Uterus (tissue), 4 donors: Measurements from ENCODE around the gene ADO. TPM values are rescaled to one million over a fixed set of nuclear protein-coding genes. Genes with fewer than 3 reads are reported as not detected.

ENCODE experiments used
- DNase-seq, 2 donors: peaks; one replicate each; pipeline ENCODE4 v3.0.0-alpha.2; 2019 to 2020
- H3K27ac ChIP-seq, 2 donors: fragments of 200-600 bp; sonication (generic); 1 replicate in 1 of 2; 2 replicates in 1 of 2; pipeline ENCODE4 v1.5.1; 2016 to 2018
- H3K27me3 ChIP-seq, 2 donors: fragments of 200-600 bp; sonication (generic); one replicate each; pipeline ENCODE4 v1.5.1; 2018 to 2019; ENCODE audit warnings: control low read depth in 1 of 2
- H3K36me3 ChIP-seq, 2 donors: fragments of 200-600 bp; sonication (generic); one replicate each; pipeline ENCODE4 v1.5.1; 2019; ENCODE audit warnings: control low read depth in 1 of 2
- H3K4me1 ChIP-seq, 2 donors: fragments of 200-600 bp; sonication (generic); one replicate each; pipeline ENCODE4 v1.5.1; 2018 to 2019; ENCODE audit warnings: control low read depth in 1 of 2
- H3K4me3 ChIP-seq, 2 donors: fragments of 200-600 bp; sonication (generic); 1 replicate in 1 of 2; 2 replicates in 1 of 2; pipeline ENCODE4 v1.5.1; 2018 to 2019; ENCODE audit warnings: mild to moderate bottlenecking in 1 of 2
- H3K9me3 ChIP-seq, 2 donors: fragments of 200-600 bp; sonication (generic); one replicate each; pipeline ENCODE4 v1.5.1; 2019; ENCODE audit warnings: control low read depth in 1 of 2
- CTCF ChIP-seq, 4 experiments: fragments of 200-600 bp in 2 of 4; fragments of 450-650 bp in 2 of 4; sonication (generic) in 2 of 4; IDR thresholded peaks; one replicate each; pipeline ENCODE4 v1.5.1; 2016 to 2019; ENCODE audit warnings: antibody characterized with exemption in 4 of 4, mild to moderate bottlenecking in 2 of 4, moderate library complexity in 1 of 4
- POLR2A ChIP-seq, 2 donors: fragments of 450-650 bp; IDR thresholded peaks; one replicate each; pipeline ENCODE4 v1.6.1; 2016; ENCODE audit warnings: antibody characterized with exemption in 2 of 2, mild to moderate bottlenecking in 1 of 2, moderate library complexity in 1 of 2
- intact Hi-C: fragments of 100-400 bp; cut with DNase I; formaldehyde crosslinking; loops from one replicate; pipeline ENCODE4 v1.15.1; 2023; ENCODE audit warnings: low total_unique reads
- total RNA-seq, 4 donors: library from RNA; depleted of rRNA in 3 of 4; stranded (reverse); fragments of >200 nt in 3 of 4; gene quantifications; one replicate each; pipeline versions ENCODE4 v1.1.0 to v1.2.4, GENCODE V29; 2014 to 2023
- donor health status: DM: yes; HTN: yes; CAD: no.

Gene ADO
- total RNA-seq, 4 donors from 2014 or later = 10.8 to 27.0 (median 18.9) TPM

- H3K4me1 ChIP-seq = no peaks in the 10 kb centered on the region
- no peak for DNase-seq
- no peak overlapping the region for H3K27ac ChIP-seq
- no peaks in the 10 kb centered on the region for H3K27me3 ChIP-seq
- TF ChIP-seq POLR2A (IDR thresholded peaks at IDR 0.05) (no peak), CTCF (IDR thresholded peaks at IDR 0.05) (no peak)
- no peaks in the 10 kb centered on the region for H3K9me3 ChIP-seq
- intact Hi-C loops = no loop called here
- H3K4me3 ChIP-seq = no peak overlapping the region
- no peaks in the 10 kb centered on the region for H3K36me3 ChIP-seq
These were observed 46.1 kb downstream of the ADO start for GRCh38 chr10:62850646-62851045.

- H3K4me1 ChIP-seq = no peaks in the 10 kb centered on the region
- DNase-seq = no peak
- H3K27me3 ChIP-seq = no peaks in the 10 kb centered on the region
- H3K27ac ChIP-seq = no peak overlapping the region
- H3K36me3 ChIP-seq = no peaks in the 10 kb centered on the region
- TF ChIP-seq CTCF (IDR thresholded peaks at IDR 0.05) = no peak
- TF ChIP-seq POLR2A (IDR thresholded peaks at IDR 0.05) = no peak
- H3K4me3 ChIP-seq = no peak overlapping the region
- intact Hi-C loops = no loop called here
- H3K9me3 ChIP-seq = no peaks in the 10 kb centered on the region
These were observed 46.9 kb downstream of the ADO start for GRCh38 chr10:62851442-62851841.

- intact Hi-C loops = no loop called here
- Histone ChIP-seq H3K27me3 (no peaks in the 10 kb centered on the region), H3K36me3 (no peaks in the 10 kb centered on the region), H3K9me3 (no peaks in the 10 kb centered on the region), H3K27ac (no peak overlapping the region), H3K4me3 (no peak overlapping the region), H3K4me1 (no peaks in the 10 kb centered on the region)
- TF ChIP-seq POLR2A (IDR thresholded peaks at IDR 0.05) (no peak), CTCF (IDR thresholded peaks at IDR 0.05) (no peak)
- DNase-seq = no peak
These were observed 48.6 kb downstream of the ADO start for GRCh38 chr10:62852961-62853702.

- DNase-seq = no peak
- no peaks in the 10 kb centered on the region for H3K27me3 ChIP-seq
- H3K36me3 ChIP-seq = no peaks in the 10 kb centered on the region
These were observed 49.2 kb downstream of the ADO start for GRCh38 chr10:62853710-62854109.

More at GRCh38 chr10:62853710-62854109, 49.2 kb downstream of the ADO start:
- H3K4me1 ChIP-seq = no peaks in the 10 kb centered on the region
- H3K27ac ChIP-seq = no peak overlapping the region
- H3K4me3 ChIP-seq = no peak overlapping the region
- no peaks in the 10 kb centered on the region for H3K9me3 ChIP-seq
- TF ChIP-seq POLR2A (IDR thresholded peaks at IDR 0.05) (no peak), CTCF (IDR thresholded peaks at IDR 0.05) (no peak)
- intact Hi-C loops = no loop called here
